GM12874 (cell line): ENCODE measurements around the gene CACNB2.

ENCODE experiments used
- CTCF ChIP-seq: IDR thresholded peaks from 2 replicates; pipeline ENCODE4 v1.5.1; 2011; ENCODE audit warnings: low read depth, mild to moderate bottlenecking, control low read depth, low read length, moderate library complexity; ENCODE audit not compliant: insufficient read depth

The CACNB2 gene

GRCh38 chr10:18194634-18195033, 54.4 kb downstream of the CACNB2 start:
- no peak for TF ChIP-seq CTCF

- no peak for TF ChIP-seq CTCF
These were observed 55.0 kb downstream of the CACNB2 start for GRCh38 chr10:18195060-18195799.

GRCh38 chr10:18196806-18197550, 56.8 kb downstream of the CACNB2 start:
- TF ChIP-seq CTCF = no peak

- no peak for TF ChIP-seq CTCF
These were observed 57.5 kb downstream of the CACNB2 start for GRCh38 chr10:18197706-18198105.

GRCh38 chr10:18201877-18202276, 61.7 kb downstream of the CACNB2 start:
- no peak for TF ChIP-seq CTCF

GRCh38 chr10:18202680-18203460, 62.6 kb downstream of the CACNB2 start:
- TF ChIP-seq CTCF = no peak

GRCh38 chr10:18203471-18203870, 63.2 kb downstream of the CACNB2 start:
- no peak for TF ChIP-seq CTCF
